Mucosa of descending colon (tissue), 3 donors: Measurements from ENCODE around the gene KAT7. TPM values are rescaled to one million over a fixed set of nuclear protein-coding genes. Genes with fewer than 3 reads are reported as not detected.

Source experiments
- ATAC-seq: fragments of 200-7000 bp; cut with Tn5 transposase; one replicate; pipeline ENCODE4 v1.9.1; 2020; ENCODE audit warnings: mild to moderate bottlenecking, moderate library complexity
- DNase-seq, 3 donors: peaks; one replicate each; pipeline ENCODE4 v3.0.0-alpha.2; 2020
- H3K36me3 ChIP-seq: fragments of 200-600 bp; one replicate; pipeline ENCODE4 v1.8.0; 2021; ENCODE audit warnings: low read depth, mild to moderate bottlenecking
- H3K4me1 ChIP-seq: fragments of 200-600 bp; one replicate; pipeline ENCODE4 v1.8.0; 2021; ENCODE audit warnings: low read depth, mild to moderate bottlenecking
- H3K4me3 ChIP-seq: fragments of 200-600 bp; one replicate; pipeline ENCODE4 v1.8.0; 2021; ENCODE audit warnings: mild to moderate bottlenecking
- H3K9me3 ChIP-seq: fragments of 200-600 bp; one replicate; pipeline ENCODE4 v1.8.0; 2021; ENCODE audit warnings: mild to moderate bottlenecking
- CTCF ChIP-seq: fragments of 200-600 bp; IDR thresholded peaks from one replicate; pipeline ENCODE4 v1.8.0; 2022; ENCODE audit warnings: antibody characterized with exemption, mild to moderate bottlenecking
- intact Hi-C, 2 donors: fragments of 100-400 bp; cut with DNase I in 1 of 2; cut with micrococcal nuclease in 1 of 2; formaldehyde crosslinking; loops; one replicate each; pipeline versions ENCODE4 v1.11.0 to v1.11.1; 2022; cut with DNase I, micrococcal nuclease
- total RNA-seq, 3 donors: library from RNA; stranded (reverse); fragmentation: NEBNext Ultra II Directional in 2 of 3; extraction: Animal tissue kit (Norgen Biotek cat#: 25700) in 2 of 3; gene quantifications; one replicate each; pipeline versions ENCODE4 v1.2.1 to v1.2.4, GENCODE V29; 2021 to 2023
- donor health status: DM: no; HTN: no; CAD: no; lungs with moderate emphysema.
- donor health status: DM: no; HTN: no; CAD: no.
- donor health status: DM: no; HTN: yes; CAD: no.

KAT7 gene
- total RNA-seq, 3 donors from 2014 or later: 43.7 to 73.4 (median 59.7) TPM

- ATAC-seq (peak; percentile 61), DNase-seq (peak in 1 of 3 donors; percentile 57)
- no peaks in the 10 kb centered on the region for H3K9me3 ChIP-seq
- peak; percentile 65 for TF ChIP-seq CTCF
- no peaks in the 10 kb centered on the region for H3K36me3 ChIP-seq
- no peak overlapping the region for H3K4me3 ChIP-seq
- intact Hi-C loops: no loop called here
- no peaks in the 10 kb centered on the region for H3K4me1 ChIP-seq
These were observed 72.8 kb downstream of the KAT7 start for GRCh38 chr17:49861150-49861884.

- DNase-seq (no peak), ATAC-seq (no peak)
- no peaks in the 10 kb centered on the region for H3K9me3 ChIP-seq
- no peak overlapping the region for H3K4me3 ChIP-seq
- no peaks in the 10 kb centered on the region for H3K36me3 ChIP-seq
- intact Hi-C loops: no loop called here
- H3K4me1 ChIP-seq: no peaks in the 10 kb centered on the region
- no peak for TF ChIP-seq CTCF
These were observed 74.4 kb downstream of the KAT7 start for GRCh38 chr17:49862781-49863331.

- no peaks in the 10 kb centered on the region for H3K4me1 ChIP-seq
- H3K36me3 ChIP-seq: no peaks in the 10 kb centered on the region
- no peaks in the 10 kb centered on the region for H3K9me3 ChIP-seq
- no peak for DNase-seq
- no peak for TF ChIP-seq CTCF
- intact Hi-C loops: loop anchor here in 1 of 2 donors (5.0 kb wide), 1 partner anchor 136 kb away; no protein-coding TSS in a partner anchor
- no peak for ATAC-seq
- no peak overlapping the region for H3K4me3 ChIP-seq
These were observed 77.5 kb downstream of the KAT7 start for GRCh38 chr17:49866019-49866380.

GRCh38 chr17:49866882-49867413 lies 78.5 kb downstream of the KAT7 start:
- no peak for TF ChIP-seq CTCF
- DNase-seq: no peak
- H3K36me3 ChIP-seq: no peaks in the 10 kb centered on the region
- intact Hi-C loops: loop anchor here in 1 of 2 donors (5.0 kb wide), 1 partner anchor 135 kb away; no protein-coding TSS in a partner anchor
- no peaks in the 10 kb centered on the region for H3K4me1 ChIP-seq
- no peak overlapping the region for H3K4me3 ChIP-seq
- no peaks in the 10 kb centered on the region for H3K9me3 ChIP-seq
- no peak for ATAC-seq

GRCh38 chr17:49869038-49869374 lies 80.5 kb downstream of the KAT7 start:
- Histone ChIP-seq H3K9me3 (no peaks in the 10 kb centered on the region), H3K36me3 (no peaks in the 10 kb centered on the region), H3K4me3 (no peak overlapping the region), H3K4me1 (no peaks in the 10 kb centered on the region)
- intact Hi-C loops: loop anchor here in 1 of 2 donors (5.0 kb wide), 1 partner anchor 133 kb away; no protein-coding TSS in a partner anchor
- DNase-seq (no peak), ATAC-seq (no peak)
- TF ChIP-seq CTCF: no peak
